SJSA1 (cell line): ENCODE data around the gene EPN1. TPM values are rescaled to one million over a fixed set of nuclear protein-coding genes. Genes with fewer than 3 reads are reported as not detected.
"Not testable (repeated sequence)": the region's sequence is repeated elsewhere in the genome, so short reads cannot be mapped to it uniquely, and the experiment has no call there.

ENCODE experiments used
- DNase-seq, 2 experiments: peaks; one replicate each; pipeline ENCODE4 v3.0.0-alpha.2; 2015 to 2020; ENCODE audit warnings: low spot score in 2 of 2, low read depth in 1 of 2
- H3K27ac ChIP-seq: fragments of 250-450 bp; sonication (Bioruptor Pico); 2 replicates; pipeline ENCODE4 v1.5.1; 2020; ENCODE audit warnings: mild to moderate bottlenecking, moderate library complexity
- H3K27me3 ChIP-seq: fragments of 250-450 bp; sonication (Bioruptor Pico); replicated peaks from 2 replicates; pipeline ENCODE4 v1.5.1; 2020; ENCODE audit warnings: mild to moderate bottlenecking, moderate library complexity
- H3K36me3 ChIP-seq: fragments of 250-450 bp; sonication (Bioruptor Pico); 2 replicates; pipeline ENCODE4 v1.5.1; 2020; ENCODE audit warnings: mild to moderate bottlenecking
- H3K4me1 ChIP-seq: fragments of 250-450 bp; sonication (Bioruptor Pico); replicated peaks from 2 replicates; pipeline ENCODE4 v1.6.1; 2021; ENCODE audit warnings: mild to moderate bottlenecking
- H3K4me3 ChIP-seq: fragments of 250-450 bp; sonication (Bioruptor Pico); 2 replicates; pipeline ENCODE4 v1.5.1; 2020; ENCODE audit warnings: mild to moderate bottlenecking
- H3K9me3 ChIP-seq: fragments of 250-450 bp; sonication (Bioruptor Pico); replicated peaks from 2 replicates; pipeline ENCODE4 v1.5.1; 2020; ENCODE audit warnings: mild to moderate bottlenecking
- total RNA-seq: library from RNA; depleted of rRNA; stranded (reverse); fragments of >200 nt; shearing (Covaris generic); gene quantifications from 2 replicates; pipeline ENCODE4 v1.2.3, GENCODE V29; 2014

Gene EPN1
- total RNA-seq, 1 experiment from 2014 or later, result 67.7 TPM

GRCh38 chr19:55711719-55712118 is 36.7 kb downstream of the EPN1 start:
- Histone ChIP-seq H3K27me3 (0 out of 2 replicates have a peak, but pooled peaks cover 7% of the 10 kb centered on the region), H3K4me1 (no peaks in the 10 kb centered on the region), H3K27ac (no peak overlapping the region), H3K9me3 (no peaks in the 10 kb centered on the region), H3K4me3 (no peak overlapping the region), H3K36me3 (no peaks in the 10 kb centered on the region)
- no peak for DNase-seq

DNA sequence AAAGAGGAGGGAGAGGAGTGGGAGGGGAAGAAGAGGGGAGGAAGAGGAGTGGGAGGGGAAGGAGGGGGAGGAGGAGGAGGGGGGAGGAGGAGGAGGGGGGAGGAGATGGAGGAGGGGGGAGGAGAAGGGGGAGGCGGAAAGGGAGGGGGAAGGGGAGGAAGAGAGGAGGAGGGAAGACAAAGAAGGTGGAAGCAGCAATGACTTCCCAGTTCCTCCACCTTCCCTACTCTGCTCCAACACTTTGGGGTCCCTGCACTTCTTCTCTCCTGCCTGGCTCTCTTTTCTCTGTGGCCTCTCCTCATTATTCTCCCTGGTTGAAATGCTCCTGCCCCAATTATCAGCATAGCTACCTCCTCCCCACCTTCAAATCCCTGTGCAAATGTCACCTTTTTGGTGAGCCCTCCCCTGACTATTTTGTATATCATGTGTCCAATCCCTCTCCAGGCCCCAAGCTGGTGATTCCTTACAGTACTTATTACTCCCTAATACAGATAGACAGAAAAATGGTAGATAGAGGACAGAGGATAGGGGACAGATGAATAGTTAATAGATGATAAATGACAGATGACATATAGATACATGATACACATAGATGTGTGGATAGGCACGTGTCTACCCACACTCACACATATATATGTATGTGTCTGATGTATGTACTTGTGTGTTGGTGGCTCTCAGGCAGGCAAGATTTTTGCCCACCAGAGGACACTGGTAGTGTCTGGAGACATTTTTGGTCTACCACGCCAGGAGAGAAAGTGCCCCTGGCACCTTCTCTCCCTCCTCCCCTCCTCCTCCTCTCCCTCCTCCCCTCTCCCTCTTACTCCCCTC is 38.0 kb downstream of the EPN1 start:
- Histone ChIP-seq H3K9me3 (no peaks in the 10 kb centered on the region), H3K27ac (no peak overlapping the region), H3K4me1 (no peaks in the 10 kb centered on the region), H3K36me3 (no peaks in the 10 kb centered on the region), H3K27me3 (0 out of 2 replicates have a peak, but pooled peaks cover 5% of the 10 kb centered on the region), H3K4me3 (no peak overlapping the region)
- no peak for DNase-seq

GRCh38 chr19:55716531-55716930 is 41.5 kb downstream of the EPN1 start:
- peaks cover 8% of the 10 kb centered on the region; the same call in 1 of the 2 replicates for H3K9me3 ChIP-seq
- no peak overlapping the region for H3K4me3 ChIP-seq
- H3K27me3 ChIP-seq, result no peaks in the 10 kb centered on the region
- H3K36me3 ChIP-seq, result no peaks in the 10 kb centered on the region
- DNase-seq, result no peak
- H3K27ac ChIP-seq, result no peak overlapping the region
- H3K4me1 ChIP-seq, result no peaks in the 10 kb centered on the region

DNA sequence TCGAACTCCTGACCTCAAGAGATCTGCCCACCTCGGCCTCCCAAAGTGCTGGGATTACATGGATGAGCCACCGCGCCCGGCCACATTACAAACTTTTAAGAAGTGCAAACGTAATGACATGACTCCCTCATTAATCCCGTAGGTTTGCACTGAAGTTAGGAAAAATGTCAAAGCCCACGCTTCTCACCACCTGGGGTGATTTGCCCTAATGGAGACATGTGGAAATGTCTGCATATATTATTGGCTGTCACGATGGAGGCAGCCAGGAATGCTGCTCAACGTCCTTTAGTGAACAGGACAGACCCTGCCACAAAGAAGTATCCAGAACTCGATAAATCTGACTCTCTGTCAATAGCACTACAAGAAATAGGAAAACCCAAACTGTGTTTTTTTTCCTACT is 42.2 kb downstream of the EPN1 start:
- Histone ChIP-seq H3K4me1 (no peaks in the 10 kb centered on the region), H3K9me3 (peaks cover 8% of the 10 kb centered on the region; the same call in 1 of the 2 replicates), H3K4me3 (no peak overlapping the region), H3K36me3 (no peaks in the 10 kb centered on the region), H3K27ac (no peak overlapping the region), H3K27me3 (no peaks in the 10 kb centered on the region)
- no peak for DNase-seq

DNA sequence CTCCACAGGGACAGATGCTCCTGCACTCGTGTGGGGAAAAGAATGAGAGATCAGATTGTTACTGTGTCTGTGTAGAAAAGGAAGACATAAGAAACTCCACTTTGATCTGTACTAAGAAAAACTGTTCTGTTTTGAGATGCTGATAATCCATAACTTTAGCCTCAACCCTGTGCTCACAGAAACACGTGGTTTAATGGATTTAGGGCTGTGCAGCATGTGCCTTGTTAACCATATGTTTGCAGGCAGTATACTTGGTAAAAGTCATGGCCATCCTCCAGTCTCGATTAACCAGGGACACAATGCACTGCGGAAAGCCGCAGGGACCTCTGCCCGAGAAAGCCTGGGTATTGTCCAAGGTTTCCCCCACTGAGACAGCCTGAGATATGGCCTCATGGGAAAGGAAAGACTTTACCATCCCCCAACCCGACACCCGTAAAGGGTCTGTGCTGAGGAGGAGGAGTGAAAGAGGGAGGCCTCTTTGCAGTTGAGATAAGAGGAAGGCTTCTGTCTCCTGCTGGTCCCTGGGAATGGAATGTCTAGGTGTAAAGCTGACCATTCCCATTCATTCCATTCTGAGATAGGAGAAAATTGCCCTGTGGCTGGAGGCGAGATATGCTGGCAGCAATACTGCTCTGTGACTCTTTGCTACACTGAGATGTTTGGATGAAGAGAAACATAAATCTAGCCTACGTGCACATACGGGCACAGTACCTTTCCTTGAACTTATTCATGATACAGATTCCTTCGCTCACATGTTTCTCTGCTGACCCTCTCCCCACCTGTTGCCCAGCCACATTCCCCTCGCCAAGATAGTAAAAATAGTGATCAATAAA is 43.1 kb downstream of the EPN1 start:
- not testable (repeated sequence) for H3K4me3 ChIP-seq, DNase-seq, H3K27ac ChIP-seq, H3K4me1 ChIP-seq, H3K27me3 ChIP-seq, H3K36me3 ChIP-seq, H3K9me3 ChIP-seq

- no peak overlapping the region for H3K27ac ChIP-seq
- no peaks in the 10 kb centered on the region for H3K36me3 ChIP-seq
- no peak for DNase-seq
- peaks cover 8% of the 10 kb centered on the region; the same call in 1 of the 2 replicates for H3K9me3 ChIP-seq
- no peaks in the 10 kb centered on the region for H3K27me3 ChIP-seq
- H3K4me3 ChIP-seq, result no peak overlapping the region
- H3K4me1 ChIP-seq, result no peaks in the 10 kb centered on the region
Measured at GRCh38 chr19:55720214-55720746, 45.3 kb downstream of the EPN1 start.

GRCh38 chr19:55720801-55721200 is 45.8 kb downstream of the EPN1 start:
- Histone ChIP-seq H3K4me3 (no peak overlapping the region), H3K27me3 (no peaks in the 10 kb centered on the region), H3K27ac (no peak overlapping the region), H3K9me3 (peaks cover 8% of the 10 kb centered on the region; the same call in 1 of the 2 replicates), H3K4me1 (no peaks in the 10 kb centered on the region), H3K36me3 (no peaks in the 10 kb centered on the region)
- no peak for DNase-seq

DNA sequence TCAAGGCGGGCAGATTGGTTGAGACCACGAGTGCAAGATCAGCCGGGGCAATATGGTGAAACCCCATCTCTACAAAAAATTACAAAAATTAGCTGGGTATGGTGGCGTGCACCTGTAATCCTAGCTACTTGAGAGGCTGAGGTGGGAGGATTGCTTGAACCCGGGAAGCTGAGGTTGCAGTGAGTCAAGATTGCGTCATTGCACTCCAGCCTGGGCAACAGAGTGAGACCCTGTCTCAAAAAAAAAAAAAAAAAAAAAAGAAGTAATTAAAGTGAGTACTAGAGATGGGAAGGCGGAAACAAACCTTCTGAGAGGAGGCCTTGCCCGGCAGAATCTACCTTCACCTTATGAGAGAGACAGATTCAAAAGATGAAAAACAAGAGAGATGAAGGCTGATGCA is 48.5 kb downstream of the EPN1 start:
- no peak for DNase-seq

DNA sequence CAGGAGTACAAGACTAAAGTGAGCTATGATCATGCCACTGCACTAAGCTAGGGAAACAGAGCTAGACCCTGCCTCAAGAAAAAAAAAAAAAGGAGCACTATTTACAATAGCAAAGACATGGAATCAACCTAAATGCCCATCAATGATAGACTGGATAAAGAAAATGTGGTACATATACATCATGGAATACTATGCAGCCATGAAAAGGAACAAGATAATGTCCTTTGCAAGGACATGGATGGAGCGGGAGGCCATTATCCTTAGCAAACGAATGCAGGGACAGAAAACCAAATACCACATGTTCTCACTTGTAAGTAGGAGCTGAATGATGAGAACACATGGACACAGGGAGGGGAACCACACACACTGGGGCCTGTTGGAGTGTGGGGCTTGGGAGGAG is 55.4 kb downstream of the EPN1 start:
- not testable (repeated sequence) for H3K27me3 ChIP-seq, H3K9me3 ChIP-seq, H3K4me3 ChIP-seq, H3K27ac ChIP-seq, H3K36me3 ChIP-seq, H3K4me1 ChIP-seq, DNase-seq

More for the DNA sequence above, 48.5 kb downstream of the EPN1 start:
- Histone ChIP-seq H3K27me3 (no peaks in the 10 kb centered on the region), H3K9me3 (peaks cover 8% of the 10 kb centered on the region; the same call in 1 of the 2 replicates), H3K27ac (no peak overlapping the region), H3K4me1 (no peaks in the 10 kb centered on the region), H3K36me3 (no peaks in the 10 kb centered on the region), H3K4me3 (no peak overlapping the region)

- DNase-seq, result no peak
Measured at GRCh38 chr19:55738302-55738701, 63.3 kb downstream of the EPN1 start, which contains the start of gene NLRP9. TSS of gene NLRP9 (minus strand) at chr19:55738402. CDS start at chr19:55738374, 28 bp downstream.

DNA sequence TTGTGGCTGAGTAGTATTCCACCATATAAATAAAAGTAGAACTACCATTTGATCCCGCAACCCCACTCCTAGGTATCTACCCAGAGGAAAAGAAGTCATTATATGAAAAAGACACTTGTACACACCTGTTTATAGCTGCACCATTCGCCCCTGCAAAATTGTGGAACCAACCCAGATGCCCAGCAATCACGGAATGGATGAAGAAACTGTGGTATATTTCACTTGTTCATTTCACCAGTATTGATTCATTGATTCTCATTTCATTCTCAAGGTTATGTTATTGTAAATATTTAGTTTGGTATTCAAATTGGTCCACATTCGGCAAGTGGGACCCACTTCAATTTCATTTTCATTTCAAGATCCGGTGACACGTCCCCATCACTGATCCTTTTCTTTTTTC is 75.7 kb downstream of the EPN1 start:
- Histone ChIP-seq H3K9me3 (no peaks in the 10 kb centered on the region), H3K27me3 (no peaks in the 10 kb centered on the region; the same call in 1 of the 2 replicates), H3K4me3 (no peak overlapping the region), H3K36me3 (no peaks in the 10 kb centered on the region), H3K27ac (no peak overlapping the region), H3K4me1 (no peaks in the 10 kb centered on the region)
- no peak for DNase-seq

More at GRCh38 chr19:55738302-55738701, 63.3 kb downstream of the EPN1 start, which contains the start of gene NLRP9:
- no peaks in the 10 kb centered on the region for H3K36me3 ChIP-seq
- H3K9me3 ChIP-seq, result no peaks in the 10 kb centered on the region
- no peaks in the 10 kb centered on the region for H3K27me3 ChIP-seq
- no peak within 1 kb of the TSS for H3K27ac ChIP-seq
- H3K4me3 ChIP-seq, result no peak within 1 kb of the TSS
- H3K4me1 ChIP-seq, result no peaks in the 10 kb centered on the region

GRCh38 chr19:55753401-55753800 is 78.4 kb downstream of the EPN1 start:
- Histone ChIP-seq H3K27me3 (no peaks in the 10 kb centered on the region), H3K4me3 (no peak overlapping the region), H3K4me1 (no peaks in the 10 kb centered on the region), H3K9me3 (no peaks in the 10 kb centered on the region), H3K36me3 (no peaks in the 10 kb centered on the region), H3K27ac (no peak overlapping the region)
- no peak for DNase-seq

- H3K27ac ChIP-seq, H3K9me3 ChIP-seq, H3K4me3 ChIP-seq, H3K4me1 ChIP-seq, DNase-seq, H3K36me3 ChIP-seq, H3K27me3 ChIP-seq: not testable (repeated sequence)
Measured at GRCh38 chr19:55756808-55757207, 81.8 kb downstream of the EPN1 start.

GRCh38 chr19:55758797-55759196 is 83.8 kb downstream of the EPN1 start, which contains the start of gene RFPL4A:
TSS of gene RFPL4A (plus strand) at chr19:55759097. CDS start at chr19:55761801, 2,704 bp downstream.
- not testable (repeated sequence) for H3K4me1 ChIP-seq, H3K27me3 ChIP-seq, H3K9me3 ChIP-seq, H3K27ac ChIP-seq, H3K36me3 ChIP-seq, DNase-seq, H3K4me3 ChIP-seq
